HCT116 (cell line): ENCODE measurements around the gene WASHC1. TPM values are rescaled to one million over a fixed set of nuclear protein-coding genes. Genes with fewer than 3 reads are reported as not detected.
"Not testable (repeated sequence)": the region's sequence is repeated elsewhere in the genome, so short reads cannot be mapped to it uniquely, and the experiment has no call there.

ENCODE experiments used
- ATAC-seq: fragments of 200-7000 bp; cut with Tn5 transposase; 2 replicates; pipeline ENCODE4 v1.9.1; 2020; ENCODE audit warnings: mild to moderate bottlenecking, moderate library complexity
- Bru-seq: library from RNA; stranded (reverse); fragments of 400-500 nt; gene quantifications from one replicate; lab custom pipeline; 2021; lab: Mats Ljungman, UMichigan
- BruChase-seq, 2 experiments: library from RNA; stranded (reverse); fragments of 400-500 nt; gene quantifications; one replicate each; lab custom pipeline; 2021; lab: Mats Ljungman, UMichigan
- BruUV-seq: library from RNA; stranded (reverse); fragments of 400-500 nt; replicated peaks from 2 replicates; lab custom pipeline; 2021; lab: Mats Ljungman, UMichigan
- CTCF ChIA-PET: fragments of 300-600 bp; sonication (Branson Sonifier 250); formaldehyde crosslinking; loops from one replicate; lab custom pipeline; 2021; ENCODE audit warnings: antibody characterized with exemption; lab: Charles Lee
- POLR2A ChIA-PET: fragments of 300-600, 350-600 bp; sonication (Branson Sonifier 250); formaldehyde crosslinking; loops from one replicate; lab custom pipeline; 2021; ENCODE audit warnings: antibody characterized with exemption; lab: Charles Lee
- RAD21 ChIA-PET, 2 experiments: fragments of 300-600 bp; sonication (Branson Sonifier 250); formaldehyde crosslinking; loops; one replicate each; lab custom pipeline; 2023; ENCODE audit warnings: low total read pairs in 2 of 2; ENCODE audit not compliant: uncharacterized antibody in 2 of 2, unreplicated experiment in 2 of 2, low non-redundant PET in 1 of 2; lab: Charles Lee
- DNase-seq: peaks from one replicate; pipeline ENCODE4 v3.0.0-alpha.2; 2010; ENCODE audit warnings: low read depth, low spot score
- H2AFZ ChIP-seq: fragments of 200-600 bp; shearing (Covaris generic), sonication (generic); 2 replicates; pipeline ENCODE4 v1.6.1; 2017; ENCODE audit warnings: low read depth, mixed run types, mixed read lengths, antibody characterized with exemption, low read length; ENCODE audit not compliant: poor library complexity, severe bottlenecking
- H3K27ac ChIP-seq: 2 replicates; pipeline ENCODE4 v1.5.1; 2012; ENCODE audit warnings: low read depth, low read length
- H3K27me3 ChIP-seq: fragments of 200-600 bp; sonication (generic); 2 replicates; pipeline ENCODE4 v1.6.1; 2016; ENCODE audit warnings: mixed run types, low read length, mixed read lengths; ENCODE audit not compliant: insufficient read depth
- H3K36me3 ChIP-seq, 2 experiments: fragments of 200-500 bp in 1 of 2; fragments of 200-600 bp in 1 of 2; sonication (Bioruptor generic) in 1 of 2; sonication (generic) in 1 of 2; 2 replicates each; pipeline versions ENCODE4 v1.5.1 to v1.6.1; 2014 to 2016; ENCODE audit warnings: low read length in 2 of 2, inconsistent platforms in 1 of 2, mixed read lengths in 1 of 2, mixed run types in 1 of 2; ENCODE audit not compliant: insufficient read depth in 2 of 2, control insufficient read depth in 1 of 2
- H3K4me1 ChIP-seq, 2 experiments: fragments of 200-600 bp in 1 of 2; sonication (generic) in 1 of 2; 2 replicates each; pipeline versions ENCODE4 v1.5.1 to v1.6.1; 2012 to 2017; ENCODE audit warnings: low read length in 2 of 2, inconsistent platforms in 1 of 2, mild to moderate bottlenecking in 1 of 2, mixed read lengths in 1 of 2, mixed run types in 1 of 2, moderate library complexity in 1 of 2; ENCODE audit not compliant: insufficient read depth in 2 of 2, control insufficient read depth in 1 of 2
- H3K4me2 ChIP-seq: fragments of 200-600 bp; sonication (generic); 2 replicates; pipeline ENCODE4 v1.6.1; 2017; ENCODE audit warnings: mixed run types, low read length, mixed read lengths
- H3K4me3 ChIP-seq, 2 experiments: fragments of 200-600 bp in 1 of 2; sonication (generic) in 1 of 2; replicated peaks in 1 of 2; 2 replicates each; pipeline ENCODE4 v1.5.1; 2011 to 2016; ENCODE audit warnings: low read length in 2 of 2, control low read depth in 1 of 2, low read depth in 1 of 2, mild to moderate bottlenecking in 1 of 2, mixed read lengths in 1 of 2, mixed run types in 1 of 2
- H3K79me2 ChIP-seq: fragments of 200-600 bp; sonication (generic); 2 replicates; pipeline ENCODE4 v1.6.1; 2017; ENCODE audit warnings: mild to moderate bottlenecking, mixed run types, low read length, moderate library complexity, mixed read lengths; ENCODE audit not compliant: insufficient read depth
- H3K9ac ChIP-seq: fragments of 200-600 bp; sonication (generic); 2 replicates; pipeline ENCODE4 v1.6.1; 2016; ENCODE audit warnings: low read length, mixed read lengths
- H3K9me2 ChIP-seq: fragments of 200-600 bp; sonication (generic), shearing (Covaris generic); 2 replicates; pipeline ENCODE4 v1.6.1; 2017; ENCODE audit warnings: mixed run types, mild to moderate bottlenecking, moderate library complexity; ENCODE audit not compliant: insufficient read depth
- H3K9me3 ChIP-seq, 2 experiments: fragments of 200-500 bp in 1 of 2; fragments of 200-600 bp in 1 of 2; sonication (Bioruptor generic) in 1 of 2; sonication (generic) in 1 of 2; 2 replicates each; pipeline ENCODE4 v1.6.1; 2014 to 2017; ENCODE audit warnings: low read length in 2 of 2, mixed read lengths in 2 of 2, inconsistent platforms in 1 of 2, low read depth in 1 of 2, mild to moderate bottlenecking in 1 of 2, mixed run types in 1 of 2, moderate library complexity in 1 of 2; ENCODE audit not compliant: control insufficient read depth in 1 of 2, insufficient read depth in 1 of 2
- H4K20me1 ChIP-seq: fragments of 200-600 bp; sonication (generic), shearing (Covaris generic); 2 replicates; pipeline ENCODE4 v1.6.1; 2017; ENCODE audit warnings: mixed run types, mild to moderate bottlenecking, moderate library complexity; ENCODE audit not compliant: insufficient read depth
- intact Hi-C: fragments of 100-400 bp; cut with micrococcal nuclease; formaldehyde crosslinking; loops from 2 replicates; pipeline ENCODE4 v1.10.0; 2022
- long read RNA-seq: library from polyadenylated mRNA; unstranded; transcript quantifications from one replicate; pipeline ENCODE4 v2.0.0, GENCODE V29; 2021; ENCODE audit not compliant: unreplicated experiment
- polyA plus RNA-seq: library from polyadenylated mRNA; unstranded; fragments of >200 nt; gene quantifications from 2 replicates; pipeline ENCODE4 v1.2.1, GENCODE V29; 2012; ENCODE audit warnings: missing spikeins
- total RNA-seq: library from RNA; stranded (reverse); gene quantifications from one replicate; pipeline ENCODE4 v1.2.1, GENCODE V29; 2021; ENCODE audit not compliant: unreplicated experiment

Gene WASHC1, protein sequence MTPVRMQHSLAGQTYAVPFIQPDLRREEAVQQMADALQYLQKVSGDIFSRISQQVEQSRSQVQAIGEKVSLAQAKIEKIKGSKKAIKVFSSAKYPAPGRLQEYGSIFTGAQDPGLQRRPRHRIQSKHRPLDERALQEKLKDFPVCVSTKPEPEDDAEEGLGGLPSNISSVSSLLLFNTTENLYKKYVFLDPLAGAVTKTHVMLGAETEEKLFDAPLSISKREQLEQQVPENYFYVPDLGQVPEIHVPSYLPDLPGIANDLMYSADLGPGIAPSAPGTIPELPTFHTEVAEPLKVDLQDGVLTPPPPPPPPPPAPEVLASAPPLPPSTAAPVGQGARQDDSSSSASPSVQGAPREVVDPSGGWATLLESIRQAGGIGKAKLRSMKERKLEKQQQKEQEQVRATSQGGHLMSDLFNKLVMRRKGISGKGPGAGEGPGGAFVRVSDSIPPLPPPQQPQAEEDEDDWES
- total RNA-seq (29.6 TPM), Bru-seq, nascent RNA (percentile 69 among the genes with signal in this experiment), BruChase-seq, experiment 1, labeled RNA remaining after a 6-hour chase (percentile 86 among the genes with signal in this experiment), BruChase-seq, experiment 2, labeled RNA remaining after a 2-hour chase (percentile 87 among the genes with signal in this experiment)
- polyA plus RNA-seq: 24.7 and 25.5 TPM in 2 replicates
- long read RNA-seq, partial matches to known transcripts: 1 of 18 reads
- long read RNA-seq, other reads (novel, unspliced or antisense): 17 of 18 reads

DNA sequence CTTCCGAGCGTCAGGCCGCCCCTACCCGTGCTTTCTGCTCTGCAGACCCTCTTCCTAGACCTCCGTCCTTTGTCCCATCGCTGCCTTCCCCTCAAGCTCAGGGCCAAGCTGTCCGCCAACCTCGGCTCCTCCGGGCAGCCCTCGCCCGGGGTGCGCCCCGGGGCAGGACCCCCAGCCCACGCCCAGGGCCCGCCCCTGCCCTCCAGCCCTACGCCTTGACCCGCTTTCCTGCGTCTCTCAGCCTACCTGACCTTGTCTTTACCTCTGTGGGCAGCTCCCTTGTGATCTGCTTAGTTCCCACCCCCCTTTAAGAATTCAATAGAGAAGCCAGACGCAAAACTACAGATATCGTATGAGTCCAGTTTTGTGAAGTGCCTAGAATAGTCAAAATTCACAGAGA, at the start of gene WASHC1:
Gene WASHC1 (minus strand): TSS at position 101 of the 400 bp plus-strand sequence. CDS start 4,457 bp downstream, outside the sequence.
- Histone ChIP-seq H3K4me2 (0 out of 2 replicates have a peak within 1 kb of the TSS, but pooled peaks have one; percentile 40), H3K9ac (peak within 1 kb of the TSS; percentile 44; the same call in 1 of the 2 replicates), H3K4me3 (peak within 1 kb of the TSS; percentile 45 to 47)
- CTCF ChIA-PET, POLR2A ChIA-PET, H3K27ac ChIP-seq, intact Hi-C loops, ATAC-seq, H3K4me1 ChIP-seq, H3K27me3 ChIP-seq, H2AFZ ChIP-seq, RAD21 ChIA-PET, DNase-seq, H3K79me2 ChIP-seq, H3K9me3 ChIP-seq, H4K20me1 ChIP-seq, H3K36me3 ChIP-seq, H3K9me2 ChIP-seq, BruUV-seq: not testable (repeated sequence)

DNA sequence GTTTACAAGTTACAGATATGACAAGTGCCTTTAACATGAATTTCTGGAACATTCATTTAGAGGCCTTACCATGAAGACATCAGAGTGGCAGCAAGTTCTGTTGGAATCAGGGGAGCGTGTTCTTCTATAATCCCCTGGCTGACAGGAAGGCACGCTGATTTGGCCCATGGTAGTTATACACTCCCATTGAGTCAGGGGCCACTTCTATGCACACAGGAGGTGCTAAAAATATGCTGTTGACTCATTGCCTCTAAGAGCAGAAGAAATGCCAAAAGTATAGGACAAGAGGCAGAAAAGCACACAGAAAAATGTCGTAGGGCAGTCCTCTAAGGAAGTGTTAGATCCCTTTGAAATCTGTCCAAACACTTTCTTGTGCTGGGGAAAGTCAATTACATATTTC, 49.1 kb upstream of the WASHC1 start:
- not testable (repeated sequence) for BruUV-seq, ATAC-seq

DNA sequence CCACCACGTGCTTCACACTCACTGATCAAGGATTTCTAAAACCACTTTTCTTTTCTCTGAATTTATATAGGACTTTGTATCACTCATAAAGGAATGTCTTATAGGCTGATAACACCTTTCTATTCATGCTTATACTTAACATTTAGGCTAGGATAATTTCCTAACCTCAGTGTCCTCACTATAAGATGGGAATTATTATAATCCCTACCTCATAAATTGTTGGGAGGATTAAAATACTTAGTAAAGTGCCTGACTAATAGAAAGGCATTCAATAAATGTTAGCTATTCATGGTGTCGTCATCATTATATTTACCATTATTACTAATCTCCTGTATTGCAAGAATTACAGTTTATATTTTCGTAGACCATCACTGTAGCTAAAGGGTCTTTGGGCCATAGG, 47.1 kb upstream of the WASHC1 start:
- H3K9me3 ChIP-seq, intact Hi-C loops, H3K4me1 ChIP-seq, ATAC-seq, RAD21 ChIA-PET, H3K27me3 ChIP-seq, H3K9me2 ChIP-seq, CTCF ChIA-PET, H3K4me2 ChIP-seq, H3K79me2 ChIP-seq, H4K20me1 ChIP-seq, H2AFZ ChIP-seq, BruUV-seq, DNase-seq, H3K36me3 ChIP-seq, H3K9ac ChIP-seq, POLR2A ChIA-PET, H3K27ac ChIP-seq, H3K4me3 ChIP-seq: not testable (repeated sequence)

More for the DNA sequence above, 49.1 kb upstream of the WASHC1 start:
- H4K20me1 ChIP-seq, intact Hi-C loops, H3K9me2 ChIP-seq, H3K4me2 ChIP-seq, H3K4me1 ChIP-seq, H3K9me3 ChIP-seq, H3K79me2 ChIP-seq, H3K36me3 ChIP-seq, H2AFZ ChIP-seq, H3K4me3 ChIP-seq, RAD21 ChIA-PET, DNase-seq, H3K9ac ChIP-seq, POLR2A ChIA-PET, CTCF ChIA-PET, H3K27me3 ChIP-seq, H3K27ac ChIP-seq: not testable (repeated sequence)

DNA sequence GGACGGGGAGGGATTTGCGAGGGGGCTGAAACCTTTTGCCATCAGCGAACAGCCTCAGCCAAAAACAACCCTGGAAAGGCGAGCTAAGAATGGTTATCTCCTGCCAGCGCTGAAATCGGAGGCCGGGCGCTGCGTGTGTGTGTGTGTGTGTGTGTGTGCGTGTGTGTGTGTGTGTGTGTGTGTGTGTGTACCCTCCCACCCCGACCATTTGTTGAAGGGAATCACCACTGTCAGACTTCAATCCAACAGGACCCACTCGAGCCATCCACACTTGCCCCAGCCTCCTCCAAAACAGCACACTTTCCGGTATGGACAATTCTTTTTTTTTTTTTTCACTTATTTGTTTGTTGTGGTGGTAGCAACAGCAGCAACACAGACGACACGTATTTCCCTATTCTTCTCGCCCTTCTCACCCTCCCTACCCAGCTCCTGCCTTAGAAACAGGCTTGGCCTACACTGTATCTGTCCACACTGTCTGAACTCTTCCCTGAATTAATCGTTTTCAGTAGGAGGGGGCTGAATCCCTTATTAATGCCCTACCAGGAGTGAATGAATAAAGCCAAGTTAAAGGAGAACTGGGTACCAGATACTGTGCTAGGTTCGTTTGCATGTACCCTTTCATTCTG, 44.8 kb upstream of the WASHC1 start:
- POLR2A ChIA-PET, intact Hi-C loops, H3K9me2 ChIP-seq, H2AFZ ChIP-seq, H3K9me3 ChIP-seq, H3K36me3 ChIP-seq, DNase-seq, H3K4me2 ChIP-seq, H3K27me3 ChIP-seq, H3K4me3 ChIP-seq, H3K9ac ChIP-seq, H3K79me2 ChIP-seq, H3K4me1 ChIP-seq, BruUV-seq, H4K20me1 ChIP-seq, RAD21 ChIA-PET, CTCF ChIA-PET, H3K27ac ChIP-seq: not testable (repeated sequence)
- peak; percentile 20; the same call in 1 of the 2 replicates for ATAC-seq
